Measurements from ENCODE around the gene DEPDC1. TPM values are rescaled to one million over a fixed set of nuclear protein-coding genes. Genes with fewer than 3 reads are reported as not detected.
"Not testable (repeated sequence)": the region's sequence is repeated elsewhere in the genome, so short reads cannot be mapped to it uniquely, and the experiment has no call there.

Gene DEPDC1
- total RNA-seq, 2 experiments from 2014 or later: 13.0 to 13.5 TPM

- ChIA-PET POLR2A (no interaction called here), CTCF (no interaction called here)
These were observed 17.4 kb downstream of the DEPDC1 start for GRCh38 chr1:68479501-68479900.

DNA sequence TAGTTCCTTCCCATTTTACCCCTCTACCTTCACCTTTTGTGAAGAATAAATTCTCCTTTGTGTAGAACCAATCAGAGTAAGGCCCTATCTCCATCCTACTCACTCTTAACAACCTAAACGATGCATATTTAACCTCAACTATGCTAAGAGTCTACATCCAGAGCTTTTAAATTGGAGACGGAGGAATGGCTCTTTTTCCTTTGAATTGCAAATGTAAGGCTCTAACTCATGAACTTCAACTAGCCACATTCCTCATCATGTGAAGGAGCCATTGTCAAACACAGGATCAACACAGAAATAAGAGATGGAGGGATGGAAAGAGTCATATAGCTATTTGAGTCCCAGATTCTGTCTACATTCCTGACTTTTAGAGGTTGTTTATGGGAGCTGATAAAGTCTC, 18.2 kb downstream of the DEPDC1 start:
- POLR2A ChIA-PET: no interaction called here
- CTCF ChIA-PET: no interaction called here

DNA sequence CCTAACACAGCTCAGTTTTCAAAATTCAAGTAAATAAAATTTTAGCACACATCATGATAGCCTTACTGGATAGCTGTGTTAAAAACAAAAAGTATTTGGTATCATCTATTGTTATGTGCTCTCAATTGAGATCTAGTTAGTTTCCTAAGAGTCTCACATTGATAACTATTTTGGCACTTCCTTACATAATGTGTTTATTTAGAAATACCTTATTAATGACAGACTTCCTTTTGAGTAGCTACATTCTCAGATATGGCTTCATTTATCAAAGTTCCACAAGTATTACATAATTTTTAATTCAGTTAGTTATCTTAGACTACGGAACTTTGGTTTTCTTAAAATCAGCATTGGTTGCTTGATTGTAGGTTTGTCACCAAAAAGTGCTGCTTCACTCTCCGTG, 20.3 kb downstream of the DEPDC1 start:
- POLR2A ChIA-PET, CTCF ChIA-PET: not testable (repeated sequence)

- CTCF ChIA-PET: no interaction called here
- POLR2A ChIA-PET: interaction anchor here (0.8 kb wide), 1 partner anchor 203 kb away, joined by 3 read pairs; no protein-coding TSS in a partner anchor
These were observed 23.8 kb downstream of the DEPDC1 start for GRCh38 chr1:68473060-68473459.

- CTCF ChIA-PET: no interaction called here
- POLR2A ChIA-PET: no interaction called here
These were observed 26.4 kb downstream of the DEPDC1 start for GRCh38 chr1:68470388-68470970.

GRCh38 chr1:68464891-68465290, 32.0 kb downstream of the DEPDC1 start:
- ChIA-PET POLR2A (no interaction called here), CTCF (no interaction called here)

DNA sequence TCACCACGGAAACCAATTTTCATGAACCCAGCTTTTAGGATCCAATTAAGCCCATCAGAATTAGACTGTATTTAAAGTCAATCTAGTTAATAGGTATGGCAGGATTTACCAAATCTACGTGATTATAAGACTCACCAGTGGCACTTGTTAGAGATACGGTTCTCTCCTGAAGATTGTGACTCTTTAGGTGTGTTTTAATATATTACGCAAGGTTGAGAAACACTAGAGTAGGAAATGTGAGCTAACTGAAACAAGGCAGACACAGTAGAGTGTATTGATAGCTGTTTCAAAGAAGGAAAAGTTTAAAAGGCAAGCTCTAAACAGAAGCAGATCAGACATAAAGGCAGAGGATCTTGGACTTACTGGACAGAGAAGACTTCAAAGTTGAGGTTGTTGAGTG, 35.9 kb downstream of the DEPDC1 start:
- POLR2A ChIA-PET: no interaction called here
- CTCF ChIA-PET: no interaction called here

DNA sequence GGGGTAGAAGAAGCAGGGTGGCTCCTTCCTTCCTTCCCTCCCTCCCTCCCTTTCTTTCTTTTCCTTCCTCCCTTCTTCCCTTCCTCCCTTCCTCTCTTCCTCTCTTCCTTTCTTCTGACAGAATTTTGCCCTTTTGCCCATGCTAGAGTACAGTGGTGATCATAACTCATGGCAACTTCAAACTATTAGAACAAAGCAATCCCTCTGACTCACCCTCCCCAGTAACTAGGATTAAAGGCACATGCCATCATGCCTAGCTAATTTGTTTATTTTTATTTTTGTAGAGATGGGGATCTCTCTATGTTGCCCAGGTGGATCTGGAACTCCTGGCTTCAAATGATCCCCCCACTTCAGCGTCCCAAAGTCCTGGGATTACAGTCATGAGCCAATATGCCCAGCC, 37.1 kb downstream of the DEPDC1 start:
- POLR2A ChIA-PET: no interaction called here

DNA sequence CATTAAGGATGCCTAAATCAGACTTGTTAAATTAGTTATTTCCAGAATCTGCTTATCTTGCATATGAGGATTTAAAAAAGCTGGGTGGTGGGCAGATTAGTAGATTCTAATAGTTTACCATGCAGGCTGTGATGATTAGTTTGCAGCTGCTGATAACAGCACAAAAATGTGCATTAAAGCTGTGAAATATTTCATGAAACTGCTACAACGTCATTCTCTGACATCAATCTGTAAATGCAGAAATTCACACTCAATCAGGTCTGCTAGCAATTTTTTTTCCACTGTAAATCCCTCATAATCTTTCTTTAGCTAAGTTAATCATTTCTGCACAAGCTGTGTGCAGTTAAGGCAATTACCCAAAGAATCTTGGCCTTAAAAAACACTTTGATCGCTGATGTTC, 37.8 kb downstream of the DEPDC1 start:
- CTCF ChIA-PET: no interaction called here
- POLR2A ChIA-PET: no interaction called here

More for the DNA sequence above, 37.1 kb downstream of the DEPDC1 start:
- CTCF ChIA-PET: no interaction called here

GRCh38 chr1:68456202-68456601, 40.7 kb downstream of the DEPDC1 start:
- ChIA-PET POLR2A (no interaction called here), CTCF (no interaction called here)

GRCh38 chr1:68454534-68454933, 42.3 kb downstream of the DEPDC1 start:
- ChIA-PET CTCF (no interaction called here), POLR2A (no interaction called here)

DNA sequence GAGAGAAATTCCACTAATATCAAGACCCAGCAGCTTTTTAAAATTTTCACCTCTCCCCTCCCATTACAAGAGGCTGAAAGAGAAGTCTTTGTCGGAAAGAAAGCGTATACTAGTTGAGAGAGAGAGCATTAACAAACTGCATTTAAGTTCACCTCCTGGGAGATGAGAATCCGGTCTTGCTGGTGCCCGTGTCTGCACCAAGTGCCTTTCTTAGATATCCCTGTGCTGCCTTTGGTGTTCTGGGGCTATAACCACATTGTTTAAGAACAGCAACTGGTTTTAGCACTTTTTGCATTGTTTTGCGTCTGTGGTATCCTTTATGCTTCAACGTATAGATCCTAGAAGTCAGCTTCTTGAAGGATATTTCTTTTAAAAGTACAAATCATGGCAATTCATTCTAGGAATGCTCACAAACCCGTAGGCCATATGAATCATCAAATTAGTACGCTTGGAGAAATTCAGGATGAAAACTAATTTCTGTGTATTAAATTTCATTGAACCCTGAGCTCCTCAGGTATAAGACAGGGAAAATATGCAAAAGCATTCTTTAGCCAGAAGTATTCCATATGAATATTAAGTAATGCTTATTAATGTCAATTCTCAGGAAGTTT, 43.7 kb downstream of the DEPDC1 start:
- POLR2A ChIA-PET: no interaction called here
- CTCF ChIA-PET: no interaction called here

DNA sequence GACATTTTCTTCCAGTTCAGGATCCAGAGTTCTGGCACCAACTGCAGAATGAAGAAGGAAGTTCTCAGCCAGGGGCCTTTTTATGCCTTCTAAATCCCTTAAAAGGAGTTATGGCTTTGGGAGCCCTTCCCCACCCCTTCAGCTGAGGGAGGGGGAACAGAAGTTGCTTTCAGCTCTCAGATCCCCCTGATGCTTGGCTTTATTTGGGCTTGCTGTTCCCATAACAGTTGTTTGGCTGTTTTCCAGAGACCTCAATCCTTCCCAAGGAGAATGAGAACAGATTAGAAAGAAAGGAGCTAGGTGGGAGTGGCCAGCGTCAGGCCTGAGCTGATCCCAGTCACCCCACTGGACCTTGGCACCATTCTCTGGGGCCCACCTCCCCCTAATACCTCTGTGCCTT, 47.0 kb downstream of the DEPDC1 start, which contains the start of gene RPE65:
Gene RPE65 (minus strand): TSS at position 54 of the 400 bp plus-strand sequence. CDS start 49 bp downstream, at position 5.
- ChIA-PET CTCF (no interaction called here), POLR2A (no interaction called here)

GRCh38 chr1:68448365-68448764, 48.5 kb downstream of the DEPDC1 start:
- CTCF ChIA-PET: no interaction called here
- POLR2A ChIA-PET: no interaction called here

- POLR2A ChIA-PET: no interaction called here
- CTCF ChIA-PET: no interaction called here
These were observed 51.2 kb downstream of the DEPDC1 start for GRCh38 chr1:68445709-68446108.

- POLR2A ChIA-PET: no interaction called here
- CTCF ChIA-PET: interaction anchor here (0.9 kb wide), 1 partner anchor 322 kb away, joined by 5 read pairs; no protein-coding TSS in a partner anchor
These were observed 53.9 kb downstream of the DEPDC1 start for GRCh38 chr1:68442822-68443556.

DNA sequence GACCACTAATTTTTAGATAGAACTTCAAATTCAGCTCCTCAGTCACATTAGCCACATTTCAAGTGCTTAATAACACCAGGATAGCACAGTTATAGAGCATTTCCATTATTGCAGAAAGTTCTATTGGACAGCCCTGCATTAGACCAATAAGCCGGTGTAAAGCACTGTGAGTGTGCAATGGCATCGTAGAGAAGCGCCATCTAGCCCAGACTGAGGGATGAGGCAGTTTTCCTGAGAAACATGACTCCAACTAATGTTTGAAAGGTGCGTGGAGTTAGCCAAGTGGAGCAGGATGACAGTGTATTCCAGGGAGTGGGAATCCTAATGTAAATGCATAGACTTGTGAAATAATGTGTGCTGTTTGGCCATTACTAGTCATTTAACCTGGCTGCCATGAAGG, 54.9 kb downstream of the DEPDC1 start:
- ChIA-PET POLR2A (no interaction called here), CTCF (interaction anchor here (0.7 kb wide), 1 partner anchor 321 kb away, joined by 3 read pairs; no protein-coding TSS in a partner anchor)

DNA sequence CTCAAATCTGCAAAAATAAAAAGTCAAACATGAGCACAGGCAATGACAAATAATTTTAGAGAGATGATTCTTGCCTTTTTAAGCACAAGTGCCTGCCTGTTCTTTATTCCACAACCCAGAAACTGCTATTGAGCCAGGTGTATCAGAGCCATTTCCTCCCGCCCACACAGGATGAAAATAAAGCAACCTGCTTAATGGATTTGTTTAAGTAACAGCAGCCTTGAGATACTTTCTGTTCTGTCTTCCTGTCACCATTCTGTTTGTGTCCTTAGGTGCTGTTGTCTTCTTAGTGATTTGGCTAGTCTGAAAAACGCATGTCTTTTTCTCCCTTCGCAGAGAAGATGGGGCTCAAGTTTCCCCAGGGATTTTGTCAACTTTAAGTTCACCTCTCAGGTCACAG, 58.6 kb downstream of the DEPDC1 start:
- ChIA-PET CTCF (no interaction called here), POLR2A (no interaction called here)

GRCh38 chr1:68433395-68433794, 63.5 kb downstream of the DEPDC1 start:
- ChIA-PET POLR2A (no interaction called here), CTCF (no interaction called here)

DNA sequence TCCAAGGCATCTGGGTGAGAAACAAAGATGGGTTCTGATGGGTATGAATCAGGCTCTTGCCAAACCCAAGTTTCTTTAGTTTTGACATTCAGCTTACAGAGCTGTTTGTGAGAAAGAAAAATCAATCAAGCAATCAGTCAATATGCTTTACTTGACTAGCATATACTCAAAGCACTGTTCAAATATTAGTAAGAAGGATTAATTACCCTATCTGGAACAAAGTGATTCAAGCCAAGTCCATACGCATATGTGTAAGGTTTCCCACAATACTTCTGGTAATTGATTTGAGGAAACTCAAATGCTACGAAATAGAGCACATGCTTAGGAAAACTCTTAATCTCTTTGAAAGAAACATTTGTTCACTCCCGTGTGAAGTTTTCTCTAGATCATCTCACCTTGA, 65.8 kb downstream of the DEPDC1 start:
- ChIA-PET CTCF (no interaction called here), POLR2A (no interaction called here)

GRCh38 chr1:68429233-68429808, 67.6 kb downstream of the DEPDC1 start:
- CTCF ChIA-PET: no interaction called here
- POLR2A ChIA-PET: no interaction called here
